Kidney (tissue), 14 donors: ENCODE results near the gene ACYP1. TPM values are rescaled to one million over a fixed set of nuclear protein-coding genes. Genes with fewer than 3 reads are reported as not detected.

Experiments used
- DNase-seq, 5 donors: peaks; one replicate each; pipeline ENCODE4 v3.0.0-alpha.2; 2013 to 2020
- FAIRE-seq: peaks from 2 replicates; lab custom pipeline; 2012; peaks lifted over from hg19 to GRCh38; lab: Jason Lieb, UNC
- H3K27ac ChIP-seq, 2 donors: one replicate each; pipeline ENCODE4 v1.7.0; 2013; ENCODE audit warnings: low read depth in 2 of 2, low read length in 2 of 2, inconsistent platforms in 1 of 2
- H3K27me3 ChIP-seq: one replicate; pipeline ENCODE4 v1.7.1; 2013; ENCODE audit warnings: low read length, inconsistent platforms; ENCODE audit not compliant: control insufficient read depth, insufficient read depth
- H3K36me3 ChIP-seq, 3 donors: one replicate each; pipeline versions ENCODE4 v1.7.0 to v1.7.1; 2013; ENCODE audit warnings: low read length in 3 of 3, control low read depth in 1 of 3, inconsistent platforms in 1 of 3; ENCODE audit not compliant: insufficient read depth in 3 of 3, control insufficient read depth in 2 of 3
- H3K4me1 ChIP-seq, 3 donors: one replicate each; pipeline versions ENCODE4 v1.7.0 to v1.7.1; 2013; ENCODE audit warnings: low read length in 3 of 3, inconsistent platforms in 1 of 3, low read depth in 1 of 3; ENCODE audit not compliant: control insufficient read depth in 2 of 3, insufficient read depth in 2 of 3
- H3K4me3 ChIP-seq, 3 donors: one replicate each; pipeline versions ENCODE4 v1.7.0 to v1.8.1; 2013; ENCODE audit warnings: low read length in 3 of 3, control low read depth in 1 of 3, inconsistent platforms in 1 of 3
- H3K9ac ChIP-seq, 3 donors: one replicate each; pipeline versions ENCODE4 v1.7.0 to v1.7.1; 2013; ENCODE audit warnings: low read length in 3 of 3, control low read depth in 1 of 3, inconsistent platforms in 1 of 3
- H3K9me3 ChIP-seq, 3 donors: one replicate each; pipeline versions ENCODE4 v1.7.0 to v1.7.1; 2013; ENCODE audit warnings: low read length in 3 of 3, control low read depth in 1 of 3, inconsistent platforms in 1 of 3; ENCODE audit not compliant: control insufficient read depth in 2 of 3, insufficient read depth in 1 of 3
- intact Hi-C: fragments of 100-400 bp; cut with DNase I; formaldehyde crosslinking; loops from one replicate; pipeline ENCODE4 v1.11.1; 2022
- polyA plus RNA-seq: library from polyadenylated mRNA; stranded (reverse); fragments of 350-450 nt; fragmentation: Illumina TruSeq; extraction: RNeasy Lipid Tissue Mini Kit (QIAGEN cat#74804); gene quantifications from one replicate; pipeline ENCODE4 v1.2.3, GENCODE V29; 2014; ENCODE audit warnings: low read depth, low replicate concordance; ENCODE audit not compliant: insufficient read depth
- total RNA-seq: library from RNA; stranded (reverse); fragmentation: NEBNext Ultra II Directional; extraction: Animal tissue kit (Norgen Biotek cat#: 25700); gene quantifications from one replicate; pipeline ENCODE4 v1.2.1, GENCODE V29; 2021
- TF ChIP-seq, protein P1 (sequence below): IDR thresholded peaks from 3 replicates; pipeline ENCODE4 v1.5.1; 2012; ENCODE audit warnings: mild to moderate bottlenecking, moderate library complexity, borderline replicate concordance; ENCODE audit not compliant: insufficient read depth; ENCODE audit errors: extremely low read depth
- donor health status: control.
- donor health status: control.
- donor health status: control.
- donor health status: control.
- donor health status: control.
- donor health status: DM: yes; HTN: yes; CAD: no.
- donor health status: Normal renal cell carcinoma (clear cell type).

The ACYP1 gene
- total and polyA plus RNA-seq, 2 donors from 2014 or later: 16.8 to 20.6 TPM

DNA sequence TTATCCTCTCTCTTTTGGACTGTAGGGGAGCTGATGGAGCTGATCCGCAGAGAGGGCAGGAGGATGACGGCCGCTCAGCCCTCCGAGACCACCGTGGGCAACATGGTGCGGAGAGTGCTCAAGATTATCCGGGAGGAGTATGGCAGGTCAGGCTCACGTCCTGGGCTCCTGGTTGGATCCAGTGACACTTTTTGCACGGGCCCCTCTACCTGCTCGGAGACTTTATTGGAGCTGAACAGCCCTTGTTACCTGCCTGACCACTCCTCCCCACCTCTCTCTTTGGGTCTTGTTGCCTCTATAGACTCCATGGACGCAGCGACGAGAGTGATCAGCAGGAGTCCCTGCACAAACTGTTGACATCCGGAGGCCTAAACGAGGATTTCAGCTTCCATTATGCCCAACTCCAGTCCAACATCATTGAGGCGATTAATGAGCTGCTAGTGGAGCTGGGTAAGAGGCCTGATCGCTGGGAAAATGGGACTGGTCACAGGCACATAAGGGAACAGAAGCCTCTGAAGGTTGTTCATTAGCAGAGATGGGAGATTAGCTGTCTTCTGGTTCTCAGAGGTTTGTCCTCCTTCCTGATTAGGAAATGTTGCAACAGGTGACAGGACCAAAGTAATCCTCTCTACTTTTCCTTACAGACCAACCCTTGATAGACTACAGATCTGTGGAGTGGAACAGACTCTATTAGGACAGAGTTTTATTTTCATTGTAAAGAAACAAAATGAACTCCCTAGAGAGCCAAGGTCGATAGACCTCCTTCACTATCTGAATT, 60.4 kb downstream of the ACYP1 start:
- Histone ChIP-seq H3K27ac (peak overlapping the region; percentile 62 to 77), H3K9ac (peak overlapping the region; percentile 74 to 92 (median 84)), H3K36me3 (peaks cover 7 to 35% (median 13%) of the 10 kb centered on the region in 3 donors), H3K9me3 (no peaks in the 10 kb centered on the region), H3K4me3 (peak overlapping the region; percentile 82 to 96 (median 87)), H3K4me1 (peaks cover 0 to 15% (median 10%) of the 10 kb centered on the region in 3 donors), H3K27me3 (no peaks in the 10 kb centered on the region)
- TF ChIP-seq, protein P1, sequence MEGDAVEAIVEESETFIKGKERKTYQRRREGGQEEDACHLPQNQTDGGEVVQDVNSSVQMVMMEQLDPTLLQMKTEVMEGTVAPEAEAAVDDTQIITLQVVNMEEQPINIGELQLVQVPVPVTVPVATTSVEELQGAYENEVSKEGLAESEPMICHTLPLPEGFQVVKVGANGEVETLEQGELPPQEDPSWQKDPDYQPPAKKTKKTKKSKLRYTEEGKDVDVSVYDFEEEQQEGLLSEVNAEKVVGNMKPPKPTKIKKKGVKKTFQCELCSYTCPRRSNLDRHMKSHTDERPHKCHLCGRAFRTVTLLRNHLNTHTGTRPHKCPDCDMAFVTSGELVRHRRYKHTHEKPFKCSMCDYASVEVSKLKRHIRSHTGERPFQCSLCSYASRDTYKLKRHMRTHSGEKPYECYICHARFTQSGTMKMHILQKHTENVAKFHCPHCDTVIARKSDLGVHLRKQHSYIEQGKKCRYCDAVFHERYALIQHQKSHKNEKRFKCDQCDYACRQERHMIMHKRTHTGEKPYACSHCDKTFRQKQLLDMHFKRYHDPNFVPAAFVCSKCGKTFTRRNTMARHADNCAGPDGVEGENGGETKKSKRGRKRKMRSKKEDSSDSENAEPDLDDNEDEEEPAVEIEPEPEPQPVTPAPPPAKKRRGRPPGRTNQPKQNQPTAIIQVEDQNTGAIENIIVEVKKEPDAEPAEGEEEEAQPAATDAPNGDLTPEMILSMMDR: no peak
- DNase-seq: no peak
- no peak for FAIRE-seq
- intact Hi-C loops: no loop called here

Other genes with a start within 250 kb of the ACYP1 start
- not detected for gene PROX2, start 187.9 kb downstream of the ACYP1 start, total RNA-seq
- not detected for gene PROX2, start 187.9 kb downstream of the ACYP1 start, polyA plus RNA-seq
- gene DLST, start 182.1 kb downstream of the ACYP1 start, total RNA-seq: 98.6 TPM
- gene DLST, start 182.1 kb downstream of the ACYP1 start, polyA plus RNA-seq: 112 TPM
- gene RPS6KL1, start 140.8 kb downstream of the ACYP1 start, total RNA-seq: 7.9 TPM
- gene RPS6KL1, start 140.8 kb downstream of the ACYP1 start, polyA plus RNA-seq: 3.7 TPM
- 9.3 TPM for gene PGF, start 108.4 kb downstream of the ACYP1 start, total RNA-seq
- gene PGF, start 108.4 kb downstream of the ACYP1 start, polyA plus RNA-seq: 12.1 TPM
- gene EIF2B2, start 61.1 kb downstream of the ACYP1 start, total RNA-seq: 44.0 TPM
- gene EIF2B2, start 61.1 kb downstream of the ACYP1 start, polyA plus RNA-seq: 60.6 TPM
- gene MLH3, start 12.6 kb downstream of the ACYP1 start, total RNA-seq: 31.2 TPM
- gene MLH3, start 12.6 kb downstream of the ACYP1 start, polyA plus RNA-seq: 21.7 TPM
- 6.7 TPM for gene ZC2HC1C, start 5.6 kb upstream of the ACYP1 start, total RNA-seq
- gene ZC2HC1C, start 5.6 kb upstream of the ACYP1 start, polyA plus RNA-seq: 11.9 TPM
- gene NEK9, start 63.0 kb upstream of the ACYP1 start, total RNA-seq: 81.5 TPM
- gene NEK9, start 63.0 kb upstream of the ACYP1 start, polyA plus RNA-seq: 25.4 TPM
- 401 TPM for gene TMED10, start 112.6 kb upstream of the ACYP1 start, total RNA-seq
- gene TMED10, start 112.6 kb upstream of the ACYP1 start, polyA plus RNA-seq: 222 TPM
- 116 TPM for gene FOS, start 214.8 kb upstream of the ACYP1 start, total RNA-seq
- 193 TPM for gene FOS, start 214.8 kb upstream of the ACYP1 start, polyA plus RNA-seq